ENCODE data around the gene FBN2.

- TF ChIP-seq, protein P1, sequence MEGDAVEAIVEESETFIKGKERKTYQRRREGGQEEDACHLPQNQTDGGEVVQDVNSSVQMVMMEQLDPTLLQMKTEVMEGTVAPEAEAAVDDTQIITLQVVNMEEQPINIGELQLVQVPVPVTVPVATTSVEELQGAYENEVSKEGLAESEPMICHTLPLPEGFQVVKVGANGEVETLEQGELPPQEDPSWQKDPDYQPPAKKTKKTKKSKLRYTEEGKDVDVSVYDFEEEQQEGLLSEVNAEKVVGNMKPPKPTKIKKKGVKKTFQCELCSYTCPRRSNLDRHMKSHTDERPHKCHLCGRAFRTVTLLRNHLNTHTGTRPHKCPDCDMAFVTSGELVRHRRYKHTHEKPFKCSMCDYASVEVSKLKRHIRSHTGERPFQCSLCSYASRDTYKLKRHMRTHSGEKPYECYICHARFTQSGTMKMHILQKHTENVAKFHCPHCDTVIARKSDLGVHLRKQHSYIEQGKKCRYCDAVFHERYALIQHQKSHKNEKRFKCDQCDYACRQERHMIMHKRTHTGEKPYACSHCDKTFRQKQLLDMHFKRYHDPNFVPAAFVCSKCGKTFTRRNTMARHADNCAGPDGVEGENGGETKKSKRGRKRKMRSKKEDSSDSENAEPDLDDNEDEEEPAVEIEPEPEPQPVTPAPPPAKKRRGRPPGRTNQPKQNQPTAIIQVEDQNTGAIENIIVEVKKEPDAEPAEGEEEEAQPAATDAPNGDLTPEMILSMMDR (IDR thresholded peaks at IDR 0.05), result no peak
- TF ChIP-seq POLR2AphosphoS5 (IDR thresholded peaks at IDR 0.05) (no peak), POLR2A (IDR thresholded peaks at IDR 0.05) (no peak), EP300 (IDR thresholded peaks at IDR 0.05) (no peak)
These were observed 296.9 kb downstream of the FBN2 start for GRCh38 chr5:128241051-128241695.
